ENCODE measurements around the gene RNF215. TPM values are rescaled to one million over a fixed set of nuclear protein-coding genes. Genes with fewer than 3 reads are reported as not detected.

Gene RNF215
- total and polyA plus RNA-seq, 5 donors from 2014 or later: 0.23 to 13.1 (median 0.45) TPM

GRCh38 chr22:30365891-30366290 lies 21.3 kb downstream of the RNF215 start:
- Mint-ChIP-seq H3K27me3 (no peaks in the 10 kb centered on the region), H3K4me3 (no peak overlapping the region), H3K4me1 (peaks cover 0 to 2% (median 0%) of the 10 kb centered on the region in 4 donors), H3K27ac (no peak overlapping the region), H3K9me3 (no peaks in the 10 kb centered on the region), H3K36me3 (peaks cover 7% of the 10 kb centered on the region)
- DNase-seq (no peak), ATAC-seq (ENCODE audit: low read depth in 2 of 2) (no peak)
- Histone ChIP-seq H3K36me3 (ENCODE audit: control insufficient read depth, insufficient read depth, low read length) (no peaks in the 10 kb centered on the region), H3K9me3 (ENCODE audit: control insufficient read depth in 2 of 2, low read length in 2 of 2) (no peaks in the 10 kb centered on the region), H3K27ac (ENCODE audit: insufficient read depth, low read length, poor library complexity, severe bottlenecking) (no peak overlapping the region), H3K27me3 (ENCODE audit: control insufficient read depth, insufficient read depth, low read length) (no peaks in the 10 kb centered on the region), H3K4me1 (ENCODE audit: control insufficient read depth, insufficient read depth, low read length, poor library complexity, severe bottlenecking) (no peaks in the 10 kb centered on the region), H3K4me3 (ENCODE audit: low read depth, low read length) (no peak overlapping the region)

DNA sequence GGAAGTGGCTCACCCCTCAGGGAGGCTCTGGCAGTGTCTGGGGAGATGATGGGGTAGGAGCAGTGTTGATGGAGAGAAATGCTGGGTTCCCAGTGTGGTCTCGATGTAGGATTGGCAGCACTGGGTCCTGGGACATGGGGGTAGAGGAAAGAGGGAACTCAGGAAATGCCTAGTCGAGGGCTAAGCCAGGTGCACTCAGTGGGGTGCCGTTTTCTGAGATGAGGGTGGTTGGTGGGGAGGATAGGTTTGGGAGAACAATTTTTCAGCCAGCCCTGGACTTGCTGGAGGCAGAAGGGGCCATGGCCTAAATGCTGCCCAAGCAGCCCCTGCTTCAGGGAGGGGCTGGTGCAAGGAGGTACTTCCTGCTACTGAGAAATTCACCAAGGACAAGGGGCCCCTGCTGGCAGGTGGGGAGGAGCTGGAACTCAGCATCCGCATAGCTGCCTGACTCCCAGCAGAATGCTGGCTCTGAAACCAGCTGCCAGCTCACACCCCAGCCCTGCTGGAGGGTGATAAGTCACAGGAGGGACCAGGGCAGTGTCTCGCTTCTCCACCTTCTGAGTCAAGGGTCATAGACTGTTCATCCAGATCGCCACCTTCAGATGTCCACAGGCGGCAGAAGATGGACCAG lies 24.4 kb downstream of the RNF215 start:
- Mint-ChIP-seq H3K36me3 (peaks cover 7% of the 10 kb centered on the region), H3K27me3 (no peaks in the 10 kb centered on the region), H3K9me3 (peaks cover 0 to 1% (median 0%) of the 10 kb centered on the region in 7 donors), H3K4me3 (no peak overlapping the region), H3K4me1 (peaks cover 0 to 7% (median 4%) of the 10 kb centered on the region in 4 donors), H3K27ac (peak overlapping the region in 1 of 3 donors; percentile 55)
- Histone ChIP-seq H3K36me3 (ENCODE audit: control insufficient read depth, insufficient read depth, low read length) (no peaks in the 10 kb centered on the region), H3K4me3 (ENCODE audit: low read depth, low read length) (no peak overlapping the region), H3K27ac (ENCODE audit: insufficient read depth, low read length, poor library complexity, severe bottlenecking) (no peak overlapping the region), H3K27me3 (ENCODE audit: control insufficient read depth, insufficient read depth, low read length) (no peaks in the 10 kb centered on the region), H3K9me3 (ENCODE audit: control insufficient read depth in 2 of 2, low read length in 2 of 2) (no peaks in the 10 kb centered on the region), H3K4me1 (ENCODE audit: control insufficient read depth, insufficient read depth, low read length, poor library complexity, severe bottlenecking) (no peaks in the 10 kb centered on the region)
- DNase-seq: no peak
- ATAC-seq (ENCODE audit: low read depth in 2 of 2): no peak

- Mint-ChIP-seq H3K27me3 (peaks cover 4% of the 10 kb centered on the region), H3K4me3 (peak overlapping the region in 1 of 4 donors; percentile 44), H3K27ac (peak overlapping the region in 1 of 3 donors; percentile 55), H3K4me1 (peaks cover 2 to 12% (median 6%) of the 10 kb centered on the region in 4 donors), H3K36me3 (peaks cover 7% of the 10 kb centered on the region), H3K9me3 (peaks cover 0 to 1% (median 0%) of the 10 kb centered on the region in 7 donors)
- Histone ChIP-seq H3K9me3 (ENCODE audit: control insufficient read depth in 2 of 2, low read length in 2 of 2) (no peaks in the 10 kb centered on the region), H3K27me3 (ENCODE audit: control insufficient read depth, insufficient read depth, low read length) (no peaks in the 10 kb centered on the region), H3K4me3 (ENCODE audit: low read depth, low read length) (no peak overlapping the region), H3K27ac (ENCODE audit: insufficient read depth, low read length, poor library complexity, severe bottlenecking) (no peak overlapping the region), H3K36me3 (ENCODE audit: control insufficient read depth, insufficient read depth, low read length) (no peaks in the 10 kb centered on the region), H3K4me1 (ENCODE audit: control insufficient read depth, insufficient read depth, low read length, poor library complexity, severe bottlenecking) (peaks cover 4% of the 10 kb centered on the region)
- no peak for ATAC-seq (ENCODE audit: low read depth in 2 of 2)
- DNase-seq: no peak
Measured at GRCh38 chr22:30361916-30362650, 25.1 kb downstream of the RNF215 start.

DNA sequence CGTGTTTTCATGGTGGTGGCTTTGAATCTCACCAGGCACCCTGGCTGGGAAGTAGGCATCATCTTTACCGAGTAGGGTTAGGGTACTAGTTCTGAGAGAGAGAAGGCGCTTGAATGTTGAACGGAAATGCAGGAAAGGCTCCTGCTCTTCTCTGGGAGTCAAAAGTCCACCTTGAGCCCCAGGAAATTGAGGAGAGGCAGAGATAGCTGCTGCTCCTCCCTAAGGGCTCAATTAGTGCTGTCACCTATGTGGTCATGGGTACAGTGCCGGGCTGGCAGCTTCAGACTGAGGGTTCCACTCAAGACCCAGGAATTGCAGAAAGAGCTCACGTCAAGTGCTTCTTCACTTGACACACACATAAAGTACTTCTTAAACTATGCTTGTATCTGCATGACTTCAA lies 28.7 kb downstream of the RNF215 start:
- Histone ChIP-seq H3K4me1 (ENCODE audit: control insufficient read depth, insufficient read depth, low read length, poor library complexity, severe bottlenecking) (peaks cover 34% of the 10 kb centered on the region), H3K27ac (ENCODE audit: insufficient read depth, low read length, poor library complexity, severe bottlenecking) (no peak overlapping the region), H3K36me3 (ENCODE audit: control insufficient read depth, insufficient read depth, low read length) (peaks cover 9% of the 10 kb centered on the region), H3K4me3 (ENCODE audit: low read depth, low read length) (no peak overlapping the region), H3K27me3 (ENCODE audit: control insufficient read depth, insufficient read depth, low read length) (no peaks in the 10 kb centered on the region), H3K9me3 (ENCODE audit: control insufficient read depth in 2 of 2, low read length in 2 of 2) (no peaks in the 10 kb centered on the region)
- ATAC-seq (ENCODE audit: low read depth in 2 of 2) (no peak), DNase-seq (no peak)
- peaks cover 12 to 44% (median 33%) of the 10 kb centered on the region in 4 donors for H3K4me1 Mint-ChIP-seq
- peak overlapping the region; percentile 26 to 98 (median 51) for H3K27ac Mint-ChIP-seq
- H3K36me3 Mint-ChIP-seq: peaks cover 16% of the 10 kb centered on the region
- peaks cover 0 to 1% (median 0%) of the 10 kb centered on the region in 7 donors for H3K9me3 Mint-ChIP-seq
- H3K27me3 Mint-ChIP-seq: peaks cover 4% of the 10 kb centered on the region
- peak overlapping the region in 3 of 4 donors; percentile 41 to 93 (median 71) for H3K4me3 Mint-ChIP-seq

DNA sequence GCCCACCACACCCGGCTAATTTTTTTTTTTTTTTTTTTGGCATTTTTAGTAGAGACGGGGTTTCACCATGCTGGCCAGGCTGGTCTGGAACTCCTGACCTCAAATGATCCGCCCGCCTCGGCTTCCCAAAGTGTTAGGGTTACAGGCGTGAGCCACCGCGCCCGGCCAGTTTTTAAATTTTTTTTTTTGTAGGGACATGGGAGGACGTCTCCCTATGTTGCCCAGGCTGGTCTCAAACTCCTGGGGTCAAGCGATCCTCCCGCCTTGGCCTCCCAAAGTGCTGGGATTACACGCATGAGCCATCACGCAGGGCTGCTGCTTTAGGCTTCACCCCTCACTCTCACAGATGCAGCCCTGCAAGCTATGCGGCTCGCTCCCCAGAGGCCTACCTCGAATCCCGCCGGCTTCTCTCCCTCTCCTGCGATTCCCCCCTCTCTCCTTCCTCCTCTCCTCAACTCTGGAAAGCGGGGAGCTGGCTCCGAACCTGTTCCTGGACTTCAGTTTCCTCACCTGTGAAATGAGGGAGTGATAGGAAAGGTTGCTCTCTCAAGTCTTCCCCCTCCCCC lies 29.5 kb downstream of the RNF215 start:
- Mint-ChIP-seq H3K27me3 (peaks cover 4% of the 10 kb centered on the region), H3K27ac (peak overlapping the region; percentile 60 to 98 (median 97)), H3K36me3 (peaks cover 19% of the 10 kb centered on the region), H3K4me3 (peak overlapping the region; percentile 97 to 100 (median 98)), H3K9me3 (peaks cover 0 to 1% (median 0%) of the 10 kb centered on the region in 7 donors), H3K4me1 (peaks cover 14 to 49% (median 37%) of the 10 kb centered on the region in 4 donors)
- Histone ChIP-seq H3K36me3 (ENCODE audit: control insufficient read depth, insufficient read depth, low read length) (peaks cover 14% of the 10 kb centered on the region), H3K27ac (ENCODE audit: insufficient read depth, low read length, poor library complexity, severe bottlenecking) (no peak overlapping the region), H3K4me1 (ENCODE audit: control insufficient read depth, insufficient read depth, low read length, poor library complexity, severe bottlenecking) (peaks cover 34% of the 10 kb centered on the region), H3K9me3 (ENCODE audit: control insufficient read depth in 2 of 2, low read length in 2 of 2) (no peaks in the 10 kb centered on the region), H3K4me3 (ENCODE audit: low read depth, low read length) (no peak overlapping the region), H3K27me3 (ENCODE audit: control insufficient read depth, insufficient read depth, low read length) (no peaks in the 10 kb centered on the region)
- no peak for DNase-seq
- no peak for ATAC-seq (ENCODE audit: low read depth in 2 of 2)

DNA sequence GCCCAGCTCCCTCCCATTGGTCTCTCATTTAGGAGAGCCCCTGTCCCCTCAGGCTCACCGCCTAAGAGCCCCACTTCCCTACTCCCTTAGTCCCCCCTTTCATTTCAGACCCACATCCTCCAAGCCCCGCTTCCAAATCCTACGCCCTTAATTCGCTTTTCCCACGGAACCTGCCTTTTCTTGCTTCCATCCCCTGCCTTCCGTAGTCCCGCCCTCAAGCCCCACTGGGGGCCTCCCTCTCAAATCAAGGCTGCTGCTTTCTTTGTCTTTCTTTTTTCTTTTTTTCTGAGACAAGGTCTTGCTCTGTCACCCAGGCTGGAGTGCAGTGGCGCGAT lies 30.0 kb downstream of the RNF215 start:
- H3K27me3 Mint-ChIP-seq: peaks cover 4% of the 10 kb centered on the region
- peaks cover 14 to 54% (median 40%) of the 10 kb centered on the region in 4 donors for H3K4me1 Mint-ChIP-seq
- peak in 1 of 3 donors; percentile 24 for DNase-seq

DNA sequence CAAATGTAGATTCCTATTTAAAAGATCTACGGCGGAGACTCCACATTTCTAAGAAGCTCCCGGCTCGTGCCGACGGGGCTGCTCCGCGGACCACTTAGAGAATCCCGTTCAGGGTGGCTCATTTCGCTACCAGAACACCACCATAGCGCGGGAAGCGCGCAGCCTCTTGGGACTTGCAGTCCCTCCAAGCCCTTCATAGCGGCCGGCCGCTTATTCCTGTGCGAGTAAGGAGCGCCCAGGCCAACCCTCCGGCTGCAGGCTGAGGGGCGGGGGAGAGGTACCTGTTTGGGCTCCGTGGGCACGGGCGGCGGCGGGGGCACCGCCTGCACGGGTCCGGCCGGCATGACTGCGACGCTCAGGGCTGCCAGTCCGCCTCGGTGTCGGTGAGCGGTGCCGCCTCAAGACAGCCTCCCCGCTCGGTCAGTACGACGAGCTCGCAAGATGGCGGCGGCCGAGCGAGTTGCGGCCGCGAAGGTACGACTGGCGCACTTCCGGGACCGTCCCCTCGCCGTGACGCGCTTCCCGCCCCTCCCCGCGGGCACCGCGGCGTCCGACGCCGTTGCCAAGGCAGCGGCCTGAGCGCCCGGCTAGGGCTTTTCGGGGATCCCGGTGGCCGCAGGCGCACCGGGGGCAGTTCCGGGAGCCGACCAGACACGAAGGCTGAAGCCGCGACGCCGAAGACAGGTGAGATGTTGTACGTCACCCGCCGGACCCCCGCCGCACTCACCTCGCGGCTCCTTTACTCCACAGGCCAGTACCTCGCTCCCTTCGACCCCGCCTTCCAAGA lies 30.6 kb downstream of the RNF215 start, which contains the start of the genes CCDC157 and SF3A1:
CCDC157 (plus strand) TSS at position 559 of the 787 bp plus-strand sequence. CDS start 8,994 bp downstream, outside the sequence.
SF3A1 (minus strand) TSS at position 446 of the 787 bp plus-strand sequence; CDS start at position 344, 102 bp downstream.
- Mint-ChIP-seq H3K4me3 (peak within 1 kb of the TSS; percentile 97 to 100 (median 98)), H3K4me1 (peaks cover 14 to 60% (median 44%) of the 10 kb centered on the region in 4 donors), H3K27me3 (peaks cover 4% of the 10 kb centered on the region), H3K36me3 (peaks cover 22% of the 10 kb centered on the region), H3K9me3 (peaks cover 0 to 1% (median 0%) of the 10 kb centered on the region in 7 donors), H3K27ac (peak within 1 kb of the TSS; percentile 52 to 98 (median 97))
- ATAC-seq (ENCODE audit: low read depth in 2 of 2): peak; percentile 90 to 91
- H3K27me3 ChIP-seq (ENCODE audit: control insufficient read depth, insufficient read depth, low read length): no peaks in the 10 kb centered on the region
- peaks cover 25% of the 10 kb centered on the region for H3K36me3 ChIP-seq (ENCODE audit: control insufficient read depth, insufficient read depth, low read length)
- peak; percentile 84 to 94 (median 88) for DNase-seq
- peaks cover 36% of the 10 kb centered on the region for H3K4me1 ChIP-seq (ENCODE audit: control insufficient read depth, insufficient read depth, low read length, poor library complexity, severe bottlenecking)
- H3K4me3 ChIP-seq (ENCODE audit: low read depth, low read length): peak within 1 kb of the TSS; percentile 97
- H3K27ac ChIP-seq (ENCODE audit: insufficient read depth, low read length, poor library complexity, severe bottlenecking): peak within 1 kb of the TSS; percentile 97
- H3K9me3 ChIP-seq (ENCODE audit: control insufficient read depth in 2 of 2, low read length in 2 of 2): no peaks in the 10 kb centered on the region

More for the DNA sequence above, 30.0 kb downstream of the RNF215 start:
- no peak for ATAC-seq (ENCODE audit: low read depth in 2 of 2)
- Histone ChIP-seq H3K36me3 (ENCODE audit: control insufficient read depth, insufficient read depth, low read length) (peaks cover 19% of the 10 kb centered on the region), H3K27ac (ENCODE audit: insufficient read depth, low read length, poor library complexity, severe bottlenecking) (peak overlapping the region; percentile 97), H3K4me3 (ENCODE audit: low read depth, low read length) (peak overlapping the region; percentile 62), H3K4me1 (ENCODE audit: control insufficient read depth, insufficient read depth, low read length, poor library complexity, severe bottlenecking) (peaks cover 34% of the 10 kb centered on the region), H3K27me3 (ENCODE audit: control insufficient read depth, insufficient read depth, low read length) (no peaks in the 10 kb centered on the region), H3K9me3 (ENCODE audit: control insufficient read depth in 2 of 2, low read length in 2 of 2) (no peaks in the 10 kb centered on the region)
- Mint-ChIP-seq H3K27ac (peak overlapping the region in 2 of 3 donors; percentile 97 to 98), H3K9me3 (peaks cover 0 to 1% (median 0%) of the 10 kb centered on the region in 7 donors), H3K4me3 (peak overlapping the region; percentile 97 to 100 (median 98)), H3K36me3 (peaks cover 19% of the 10 kb centered on the region)

All from CD4-positive, CD25-positive, alpha-beta regulatory T cell (primary cell).